MCF 10A (cell line): ENCODE measurements around the gene ASH1L. TPM values are rescaled to one million over a fixed set of nuclear protein-coding genes. Genes with fewer than 3 reads are reported as not detected.

Source experiments
- BruUV-seq: library from RNA; stranded (reverse); fragments of 400-500 nt; replicated peaks from 2 replicates; lab custom pipeline; 2021; lab: Mats Ljungman, UMichigan
- CTCF ChIA-PET: fragments of 300-600 bp; sonication (Branson Sonifier 250); formaldehyde crosslinking; extraction: SDS; loops from one replicate; lab custom pipeline; 2021; ENCODE audit warnings: antibody characterized with exemption, inconsistent platforms; lab: Yijun Ruan, JAX
- POLR2A ChIA-PET: fragments of 300-600, 350-650 bp; sonication (Branson Sonifier 250); formaldehyde crosslinking; extraction: SDS; loops from one replicate; lab custom pipeline; 2020; ENCODE audit warnings: antibody characterized with exemption, inconsistent platforms; lab: Yijun Ruan, JAX
- DNase-seq: peaks from one replicate; pipeline ENCODE4 v3.0.0-alpha.2; 2018; ENCODE audit not compliant: unreplicated experiment
- H3K27ac Mint-ChIP-seq: one replicate; pipeline ENCODE4 v1.8.0; 2022; ENCODE audit warnings: mild to moderate bottlenecking, low read depth, mixed read lengths; ENCODE audit not compliant: unreplicated experiment
- H3K27me3 Mint-ChIP-seq: one replicate; pipeline ENCODE4 v1.8.0; 2022; ENCODE audit warnings: mixed read lengths; ENCODE audit not compliant: insufficient read depth, unreplicated experiment
- H3K36me3 Mint-ChIP-seq: one replicate; pipeline ENCODE4 v1.8.0; 2022; ENCODE audit warnings: mild to moderate bottlenecking, moderate library complexity, mixed read lengths; ENCODE audit not compliant: insufficient read depth, unreplicated experiment
- H3K4me1 Mint-ChIP-seq: one replicate; pipeline ENCODE4 v1.8.0; 2022; ENCODE audit warnings: mixed read lengths; ENCODE audit not compliant: insufficient read depth, unreplicated experiment
- H3K4me3 Mint-ChIP-seq: one replicate; pipeline ENCODE4 v1.8.0; 2022; ENCODE audit warnings: mild to moderate bottlenecking, moderate library complexity, mixed read lengths; ENCODE audit not compliant: unreplicated experiment
- H3K9me3 Mint-ChIP-seq: one replicate; pipeline ENCODE4 v1.8.0; 2022; ENCODE audit warnings: mixed read lengths; ENCODE audit not compliant: unreplicated experiment
- intact Hi-C: fragments of 100-400 bp; cut with micrococcal nuclease; formaldehyde crosslinking; loops from 2 replicates; pipeline ENCODE4 v1.14.1; 2022
- total RNA-seq: library from RNA; stranded (reverse); gene quantifications from 2 replicates; pipeline ENCODE4 v1.2.3, GENCODE V29; 2022
- TF ChIP-seq, protein P1 (sequence below): fragments of 200-600 bp; IDR thresholded peaks from one replicate; pipeline ENCODE4 v1.8.0; 2022; ENCODE audit warnings: antibody characterized with exemption, mild to moderate bottlenecking; ENCODE audit not compliant: unreplicated experiment

Gene ASH1L
- total RNA-seq, 1 experiment from 2014 or later = 59.1 TPM

DNA sequence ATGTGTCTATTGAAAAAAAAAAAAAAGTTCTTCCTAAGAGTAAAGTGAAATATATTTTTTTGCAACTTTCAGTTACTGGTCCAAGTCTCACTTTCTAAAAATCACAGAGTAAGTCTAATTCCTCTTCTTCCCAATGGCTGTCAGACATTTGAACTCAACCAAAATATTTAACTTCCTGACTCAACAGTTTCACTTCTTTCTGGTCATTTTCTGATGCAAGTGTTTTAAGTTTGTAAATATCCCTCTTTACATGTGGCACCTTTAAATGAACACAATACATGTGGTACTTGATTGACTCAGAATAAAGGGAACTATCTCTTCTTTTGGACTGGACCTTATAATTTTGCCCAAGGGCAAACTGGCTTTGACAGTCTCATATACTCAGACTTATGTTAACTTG is 76.7 kb downstream of the ASH1L start:
- intact Hi-C loops = no loop called here
- TF ChIP-seq, protein P1, sequence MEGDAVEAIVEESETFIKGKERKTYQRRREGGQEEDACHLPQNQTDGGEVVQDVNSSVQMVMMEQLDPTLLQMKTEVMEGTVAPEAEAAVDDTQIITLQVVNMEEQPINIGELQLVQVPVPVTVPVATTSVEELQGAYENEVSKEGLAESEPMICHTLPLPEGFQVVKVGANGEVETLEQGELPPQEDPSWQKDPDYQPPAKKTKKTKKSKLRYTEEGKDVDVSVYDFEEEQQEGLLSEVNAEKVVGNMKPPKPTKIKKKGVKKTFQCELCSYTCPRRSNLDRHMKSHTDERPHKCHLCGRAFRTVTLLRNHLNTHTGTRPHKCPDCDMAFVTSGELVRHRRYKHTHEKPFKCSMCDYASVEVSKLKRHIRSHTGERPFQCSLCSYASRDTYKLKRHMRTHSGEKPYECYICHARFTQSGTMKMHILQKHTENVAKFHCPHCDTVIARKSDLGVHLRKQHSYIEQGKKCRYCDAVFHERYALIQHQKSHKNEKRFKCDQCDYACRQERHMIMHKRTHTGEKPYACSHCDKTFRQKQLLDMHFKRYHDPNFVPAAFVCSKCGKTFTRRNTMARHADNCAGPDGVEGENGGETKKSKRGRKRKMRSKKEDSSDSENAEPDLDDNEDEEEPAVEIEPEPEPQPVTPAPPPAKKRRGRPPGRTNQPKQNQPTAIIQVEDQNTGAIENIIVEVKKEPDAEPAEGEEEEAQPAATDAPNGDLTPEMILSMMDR = no peak
- peaks cover 33% of the 10 kb centered on the region for H3K36me3 Mint-ChIP-seq
- H3K4me3 Mint-ChIP-seq = no peak overlapping the region
- ChIA-PET POLR2A (no interaction called here), CTCF (no interaction called here)
- BruUV-seq = no TSS peak
- no peaks in the 10 kb centered on the region for H3K9me3 Mint-ChIP-seq
- H3K4me1 Mint-ChIP-seq = peaks cover 7% of the 10 kb centered on the region
- DNase-seq = no peak
- no peaks in the 10 kb centered on the region for H3K27me3 Mint-ChIP-seq
- H3K27ac Mint-ChIP-seq = no peak overlapping the region

DNA sequence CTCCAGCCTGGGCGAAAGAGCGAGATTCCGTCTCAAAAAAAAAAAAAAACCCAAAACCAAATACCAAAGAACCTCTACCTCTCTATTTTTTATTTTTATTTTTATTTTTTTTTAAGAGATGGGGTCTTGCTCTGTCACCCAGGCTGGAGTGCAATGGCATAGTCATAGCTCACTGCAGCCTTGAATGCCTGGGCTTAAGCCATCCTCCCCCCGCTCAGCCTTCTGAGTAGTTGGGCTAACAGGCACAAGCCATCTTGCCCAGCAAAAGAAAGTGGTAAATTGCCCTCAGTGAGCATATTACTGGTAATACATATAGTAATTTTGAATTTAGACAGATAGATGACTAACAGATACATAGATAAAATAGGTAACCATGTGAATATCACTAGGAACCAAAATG is 77.4 kb downstream of the ASH1L start:
- H3K9me3 Mint-ChIP-seq = no peaks in the 10 kb centered on the region
- DNase-seq = no peak
- POLR2A ChIA-PET = interaction anchor here (0.7 kb wide), 1 partner anchor 61 kb away, joined by 3 read pairs; no protein-coding TSS in a partner anchor
- TF ChIP-seq, protein P1 = no peak
- no peaks in the 10 kb centered on the region for H3K27me3 Mint-ChIP-seq
- intact Hi-C loops = no loop called here
- no peak overlapping the region for H3K4me3 Mint-ChIP-seq
- peaks cover 7% of the 10 kb centered on the region for H3K4me1 Mint-ChIP-seq
- H3K36me3 Mint-ChIP-seq = peaks cover 41% of the 10 kb centered on the region
- CTCF ChIA-PET = no interaction called here
- BruUV-seq = no TSS peak
- no peak overlapping the region for H3K27ac Mint-ChIP-seq

DNA sequence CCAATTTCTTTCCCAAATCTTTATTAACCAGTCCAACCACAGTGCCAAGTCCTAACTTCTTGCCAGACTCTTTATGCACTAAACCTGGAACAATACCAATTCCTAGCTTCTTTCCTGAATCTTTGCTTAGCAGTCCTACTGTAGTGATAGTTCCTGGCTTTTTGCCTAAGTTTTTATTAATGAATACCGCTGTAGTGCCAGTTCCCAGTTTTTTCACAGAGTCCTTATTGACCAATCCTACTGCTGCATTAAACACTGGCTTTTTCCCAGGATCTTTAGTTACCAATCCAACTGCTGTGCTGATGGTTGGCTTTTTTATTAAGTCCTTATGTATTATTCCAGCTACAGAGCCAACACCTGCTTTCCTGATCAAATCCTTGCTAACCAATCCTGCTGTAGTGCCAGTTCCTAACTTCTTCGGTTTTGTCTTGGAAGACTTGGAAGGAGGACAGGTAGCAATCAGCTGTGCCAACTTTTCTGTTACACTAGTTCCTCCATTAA is 80.8 kb downstream of the ASH1L start:
- no peak overlapping the region for H3K4me3 Mint-ChIP-seq
- no TSS peak for BruUV-seq
- ChIA-PET POLR2A (interaction anchor here (0.7 to 1.6 kb wide), 6 partner anchors 14 to 54 kb away, joined by 3 to 6 read pairs (median 4); no protein-coding TSS in a partner anchor), CTCF (interaction anchor here (0.6 kb wide), 1 partner anchor 30 kb away, joined by 3 read pairs; no protein-coding TSS in a partner anchor)
- TF ChIP-seq, protein P1 = no peak
- H3K4me1 Mint-ChIP-seq = peaks cover 18% of the 10 kb centered on the region
- H3K9me3 Mint-ChIP-seq = no peaks in the 10 kb centered on the region
- no peaks in the 10 kb centered on the region for H3K27me3 Mint-ChIP-seq
- intact Hi-C loops = no loop called here
- peaks cover 43% of the 10 kb centered on the region for H3K36me3 Mint-ChIP-seq
- no peak overlapping the region for H3K27ac Mint-ChIP-seq
- DNase-seq = no peak

DNA sequence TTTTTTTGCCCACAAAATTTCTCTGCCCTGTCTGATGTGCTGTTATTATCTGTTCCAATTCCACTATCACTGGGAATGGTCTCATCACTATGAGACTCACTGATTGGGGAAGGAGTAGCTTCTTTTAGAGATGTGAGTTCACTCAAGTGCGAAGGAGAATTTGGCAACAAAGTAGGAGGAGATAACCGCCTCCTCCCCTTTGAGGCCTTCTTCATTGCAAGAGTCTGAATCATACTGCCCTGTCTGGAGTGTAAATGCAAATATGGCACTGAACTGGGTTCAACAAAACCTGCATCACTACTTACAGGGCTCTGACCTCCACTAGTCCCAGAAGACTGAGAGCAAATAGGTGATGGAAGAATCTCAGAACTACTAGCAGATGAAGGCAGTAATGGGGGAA is 83.4 kb downstream of the ASH1L start:
- H3K27ac Mint-ChIP-seq = no peak overlapping the region
- no peaks in the 10 kb centered on the region for H3K27me3 Mint-ChIP-seq
- intact Hi-C loops = no loop called here
- H3K9me3 Mint-ChIP-seq = no peaks in the 10 kb centered on the region
- TF ChIP-seq, protein P1 = no peak
- H3K36me3 Mint-ChIP-seq = peaks cover 57% of the 10 kb centered on the region
- CTCF ChIA-PET = no interaction called here
- DNase-seq = peak; percentile 50
- H3K4me1 Mint-ChIP-seq = peaks cover 17% of the 10 kb centered on the region
- H3K4me3 Mint-ChIP-seq = no peak overlapping the region
- POLR2A ChIA-PET = interaction anchor here (0.6 to 3.0 kb wide), 2 partner anchors 13 to 393 kb away, joined by 3 to 13 read pairs; no protein-coding TSS in a partner anchor
- BruUV-seq = no TSS peak
